Activated T-cell treated with anti-CD3 and anti-CD28 coated beads, Interleukin-2, amount 50 U/mL, for 4 hours (primary cell): ENCODE measurements around the gene MAP1B. TPM values are rescaled to one million over a fixed set of nuclear protein-coding genes. Genes with fewer than 3 reads are reported as not detected.

ENCODE experiments used
- ATAC-seq, 2 donors: fragments of 200-7000 bp; cut with Tn5 transposase; one replicate each; pipeline ENCODE4 v1.10.0; 2021
- DNase-seq: peaks from one replicate; pipeline ENCODE4 v3.0.0-alpha.2; 2020
- H3K27me3 Mint-ChIP-seq: one replicate; pipeline ENCODE4 v1.8.0; 2021; ENCODE audit warnings: low read depth, mixed read lengths
- H3K36me3 Mint-ChIP-seq: one replicate; pipeline ENCODE4 v1.8.0; 2022; ENCODE audit warnings: mixed read lengths; ENCODE audit not compliant: insufficient read depth
- H3K4me1 Mint-ChIP-seq: one replicate; pipeline ENCODE4 v1.8.0; 2021; ENCODE audit warnings: low read depth, mixed read lengths
- H3K4me3 Mint-ChIP-seq: one replicate; pipeline ENCODE4 v1.8.0; 2021; ENCODE audit warnings: mild to moderate bottlenecking, moderate library complexity, mixed read lengths
- H3K9me3 Mint-ChIP-seq: one replicate; pipeline ENCODE4 v1.8.0; 2021; ENCODE audit warnings: mixed read lengths
- total RNA-seq, 3 donors: library from RNA; stranded (reverse); gene quantifications; one replicate each; pipeline ENCODE4 v1.2.1, GENCODE V29; 2021

MAP1B gene
- total RNA-seq, 3 donors from 2014 or later, result 0.16 to 0.41 (median 0.25) TPM

GRCh38 chr5:72110394-72111013 is 3.2 kb downstream of the MAP1B start:
- Mint-ChIP-seq H3K36me3 (no peaks in the 10 kb centered on the region), H3K9me3 (no peaks in the 10 kb centered on the region)

GRCh38 chr5:72112389-72112788 is 5.1 kb downstream of the MAP1B start:
- H3K4me3 Mint-ChIP-seq, result no peak overlapping the region
- H3K4me1 Mint-ChIP-seq, result peaks cover 6% of the 10 kb centered on the region
- no peaks in the 10 kb centered on the region for H3K9me3 Mint-ChIP-seq
- ATAC-seq, result no peak
- peaks cover 44% of the 10 kb centered on the region for H3K27me3 Mint-ChIP-seq
- H3K36me3 Mint-ChIP-seq, result no peaks in the 10 kb centered on the region
- DNase-seq, result no peak

More at GRCh38 chr5:72110394-72111013, 3.2 kb downstream of the MAP1B start:
- H3K4me3 Mint-ChIP-seq, result no peak overlapping the region
- H3K27me3 Mint-ChIP-seq, result peaks cover 53% of the 10 kb centered on the region
- no peak for DNase-seq
- no peak for ATAC-seq
- H3K4me1 Mint-ChIP-seq, result peaks cover 12% of the 10 kb centered on the region

- Mint-ChIP-seq H3K27me3 (peaks cover 33% of the 10 kb centered on the region), H3K4me1 (no peaks in the 10 kb centered on the region), H3K36me3 (no peaks in the 10 kb centered on the region), H3K4me3 (no peak overlapping the region), H3K9me3 (no peaks in the 10 kb centered on the region)
- DNase-seq (no peak), ATAC-seq (no peak)
Measured at GRCh38 chr5:72114629-72115028, 7.4 kb downstream of the MAP1B start.

- DNase-seq (no peak), ATAC-seq (no peak)
- no peaks in the 10 kb centered on the region for H3K9me3 Mint-ChIP-seq
- H3K4me1 Mint-ChIP-seq, result no peaks in the 10 kb centered on the region
- no peaks in the 10 kb centered on the region for H3K36me3 Mint-ChIP-seq
- H3K4me3 Mint-ChIP-seq, result no peak overlapping the region
- H3K27me3 Mint-ChIP-seq, result peaks cover 27% of the 10 kb centered on the region
Measured at GRCh38 chr5:72115296-72115695, 8.0 kb downstream of the MAP1B start.

- Mint-ChIP-seq H3K4me3 (no peak overlapping the region), H3K9me3 (no peaks in the 10 kb centered on the region), H3K36me3 (no peaks in the 10 kb centered on the region), H3K4me1 (no peaks in the 10 kb centered on the region), H3K27me3 (peaks cover 29% of the 10 kb centered on the region)
- ATAC-seq (no peak), DNase-seq (no peak)
Measured at GRCh38 chr5:72117307-72117706, 10.0 kb downstream of the MAP1B start.

- H3K9me3 Mint-ChIP-seq, result no peaks in the 10 kb centered on the region
- H3K4me3 Mint-ChIP-seq, result no peak overlapping the region
- H3K36me3 Mint-ChIP-seq, result no peaks in the 10 kb centered on the region
- H3K27me3 Mint-ChIP-seq, result peaks cover 37% of the 10 kb centered on the region
- H3K4me1 Mint-ChIP-seq, result no peaks in the 10 kb centered on the region
- DNase-seq (no peak), ATAC-seq (no peak)
Measured at GRCh38 chr5:72121052-72121779, 13.9 kb downstream of the MAP1B start.

GRCh38 chr5:72121780-72122445 is 14.6 kb downstream of the MAP1B start:
- H3K4me1 Mint-ChIP-seq, result no peaks in the 10 kb centered on the region
- DNase-seq (no peak), ATAC-seq (no peak)
- H3K27me3 Mint-ChIP-seq, result peaks cover 33% of the 10 kb centered on the region
- H3K36me3 Mint-ChIP-seq, result no peaks in the 10 kb centered on the region
- no peak overlapping the region for H3K4me3 Mint-ChIP-seq
- no peaks in the 10 kb centered on the region for H3K9me3 Mint-ChIP-seq

- Mint-ChIP-seq H3K36me3 (no peaks in the 10 kb centered on the region), H3K9me3 (no peaks in the 10 kb centered on the region), H3K27me3 (peaks cover 31% of the 10 kb centered on the region), H3K4me1 (no peaks in the 10 kb centered on the region), H3K4me3 (no peak overlapping the region)
- no peak for DNase-seq
- ATAC-seq, result no peak
Measured at GRCh38 chr5:72122602-72123001, 15.3 kb downstream of the MAP1B start.

- Mint-ChIP-seq H3K4me3 (no peak overlapping the region), H3K36me3 (no peaks in the 10 kb centered on the region), H3K4me1 (no peaks in the 10 kb centered on the region), H3K9me3 (no peaks in the 10 kb centered on the region), H3K27me3 (peaks cover 34% of the 10 kb centered on the region)
- ATAC-seq, result no peak
- no peak for DNase-seq
Measured at GRCh38 chr5:72123764-72124376, 16.6 kb downstream of the MAP1B start.

- Mint-ChIP-seq H3K4me3 (no peak overlapping the region), H3K27me3 (peaks cover 38% of the 10 kb centered on the region), H3K36me3 (no peaks in the 10 kb centered on the region), H3K9me3 (no peaks in the 10 kb centered on the region), H3K4me1 (no peaks in the 10 kb centered on the region)
- DNase-seq (no peak), ATAC-seq (no peak)
Measured at GRCh38 chr5:72125271-72125940, 18.1 kb downstream of the MAP1B start.

GRCh38 chr5:72125941-72126620 is 18.8 kb downstream of the MAP1B start:
- H3K4me1 Mint-ChIP-seq, result no peaks in the 10 kb centered on the region
- no peaks in the 10 kb centered on the region for H3K9me3 Mint-ChIP-seq
- ATAC-seq (no peak), DNase-seq (no peak)
- H3K4me3 Mint-ChIP-seq, result no peak overlapping the region
- H3K27me3 Mint-ChIP-seq, result peaks cover 34% of the 10 kb centered on the region
- H3K36me3 Mint-ChIP-seq, result no peaks in the 10 kb centered on the region

- no peaks in the 10 kb centered on the region for H3K4me1 Mint-ChIP-seq
- H3K9me3 Mint-ChIP-seq, result no peaks in the 10 kb centered on the region
- no peak overlapping the region for H3K4me3 Mint-ChIP-seq
- H3K27me3 Mint-ChIP-seq, result peaks cover 33% of the 10 kb centered on the region
- H3K36me3 Mint-ChIP-seq, result no peaks in the 10 kb centered on the region
- DNase-seq (no peak), ATAC-seq (no peak)
Measured at GRCh38 chr5:72126796-72127195, 19.5 kb downstream of the MAP1B start.

- DNase-seq, result no peak
- no peaks in the 10 kb centered on the region for H3K4me1 Mint-ChIP-seq
- H3K4me3 Mint-ChIP-seq, result no peak overlapping the region
- peaks cover 35% of the 10 kb centered on the region for H3K27me3 Mint-ChIP-seq
- H3K36me3 Mint-ChIP-seq, result no peaks in the 10 kb centered on the region
- no peaks in the 10 kb centered on the region for H3K9me3 Mint-ChIP-seq
- no peak for ATAC-seq
Measured at GRCh38 chr5:72129725-72130124, 22.4 kb downstream of the MAP1B start.

GRCh38 chr5:72130351-72130761 is 23.1 kb downstream of the MAP1B start:
- Mint-ChIP-seq H3K4me1 (no peaks in the 10 kb centered on the region), H3K27me3 (peaks cover 36% of the 10 kb centered on the region), H3K36me3 (no peaks in the 10 kb centered on the region), H3K4me3 (no peak overlapping the region), H3K9me3 (no peaks in the 10 kb centered on the region)
- DNase-seq (no peak), ATAC-seq (no peak)
